Adrenal gland (tissue), 12 donors: ENCODE data around the gene CABP2. TPM values are rescaled to one million over a fixed set of nuclear protein-coding genes. Genes with fewer than 3 reads are reported as not detected.

Source experiments
- DNase-seq, 7 donors: peaks; one replicate each; pipeline ENCODE4 v3.0.0-alpha.2; 2019 to 2020
- H3K27ac ChIP-seq, 5 donors: fragments of 200-600 bp; sonication (generic) in 4 of 5; 1 replicate in 3 of 5; 2 replicates in 2 of 5; pipeline versions ENCODE4 v1.5.1 to v1.8.0; 2016 to 2020; ENCODE audit warnings: mild to moderate bottlenecking in 1 of 5
- H3K27me3 ChIP-seq: fragments of 200-600 bp; 2 replicates; pipeline ENCODE4 v1.8.0; 2021
- H3K36me3 ChIP-seq, 2 donors: fragments of 200-600 bp; replicated peaks in 1 of 2; 1 replicate in 1 of 2; 2 replicates in 1 of 2; pipeline versions ENCODE4 v1.5.1 to v1.8.0; 2018 to 2022
- H3K4me1 ChIP-seq, 2 donors: fragments of 200-600 bp; replicated peaks in 1 of 2; 1 replicate in 1 of 2; 2 replicates in 1 of 2; pipeline versions ENCODE4 v1.5.1 to v1.8.0; 2018 to 2021
- H3K4me3 ChIP-seq, 4 donors: fragments of 200-600 bp; sonication (generic) in 3 of 4; one replicate each; pipeline ENCODE4 v1.5.1; 2016 to 2018
- H3K9me3 ChIP-seq, 3 donors: fragments of 200-600 bp; sonication (generic) in 1 of 3; replicated peaks in 1 of 3; 1 replicate in 2 of 3; 2 replicates in 1 of 3; pipeline versions ENCODE4 v1.5.1 to v1.8.0; 2016 to 2021
- POLR2A ChIP-seq, 2 donors: fragments of 450-650 bp; IDR thresholded peaks; one replicate each; pipeline ENCODE4 v1.6.1; 2017; ENCODE audit warnings: antibody characterized with exemption in 2 of 2, mild to moderate bottlenecking in 2 of 2, moderate library complexity in 1 of 2
- WGBS, 4 donors: extraction: QIAGEN DNeasy Blood & Tissue Kit in 2 of 4; methylation state at CpG; one replicate each; pipeline versions ENCODE4 v1.1.5 to v1.1.7; 2013 to 2017; 5-methylcytosine and 5-hydroxymethylcytosine counted together
- intact Hi-C, 2 donors: fragments of 100-400 bp; cut with DNase I; formaldehyde crosslinking; loops; one replicate each; pipeline versions ENCODE4 v1.14.1 to v1.15.0; 2022 to 2023
- polyA plus RNA-seq, 3 donors: library from polyadenylated mRNA; stranded (reverse); fragments of 200-250 nt in 2 of 3; fragments of 350-450 nt in 1 of 3; fragmentation: Illumina TruSeq in 1 of 3; extraction: RNeasy Lipid Tissue Mini Kit (QIAGEN cat#74804) in 1 of 3; gene quantifications; one replicate each; pipeline ENCODE4 v1.2.3, GENCODE V29; 2013 to 2014
- total RNA-seq, 9 donors: library from RNA; depleted of rRNA in 4 of 9; stranded (reverse); fragments of >200 nt in 4 of 9; fragments of 120-200 nt in 1 of 9; fragmentation: NEBNext Ultra II Directional in 1 of 9; extraction: Animal tissue kit (Norgen Biotek cat#: 25700) in 1 of 9; gene quantifications; one replicate each; pipeline versions ENCODE4 v1.1.0 to v1.2.4, GENCODE V29; 2013 to 2023
- TF ChIP-seq, protein P1 (sequence below), 6 experiments: fragments of 450-650 bp in 4 of 6; fragments of 200-600 bp in 2 of 6; sonication (generic) in 1 of 6; IDR thresholded peaks; 1 replicate in 5 of 6; 2 replicates in 1 of 6; pipeline versions ENCODE4 v1.5.1 to v1.8.0; 2016 to 2021; ENCODE audit warnings: antibody characterized with exemption in 6 of 6, mild to moderate bottlenecking in 2 of 6, moderate library complexity in 1 of 6
- donor health status: healthy with polysubstance abuse.
- donor health status: Bipolar disorder and iron deficiency.
- donor health status: DM: yes; HTN: yes; CAD: no.
- donor health status: DM: no; HTN: no; CAD: no.
- donor health status: DM: no; HTN: no; CAD: no.
- donor health status: DM: yes; HTN: yes; CAD: no.

CABP2 gene
- total and polyA plus RNA-seq, 12 donors = not detected

GRCh38 chr11:67492069-67492727 lies 31.0 kb downstream of the CABP2 start:
- Histone ChIP-seq H3K36me3 (peaks cover 0 to 77% of the 10 kb centered on the region in 2 donors), H3K4me3 (no peak overlapping the region), H3K4me1 (no peaks in the 10 kb centered on the region), H3K9me3 (no peaks in the 10 kb centered on the region), H3K27me3 (no peaks in the 10 kb centered on the region), H3K27ac (no peak overlapping the region)
- TF ChIP-seq, protein P1, sequence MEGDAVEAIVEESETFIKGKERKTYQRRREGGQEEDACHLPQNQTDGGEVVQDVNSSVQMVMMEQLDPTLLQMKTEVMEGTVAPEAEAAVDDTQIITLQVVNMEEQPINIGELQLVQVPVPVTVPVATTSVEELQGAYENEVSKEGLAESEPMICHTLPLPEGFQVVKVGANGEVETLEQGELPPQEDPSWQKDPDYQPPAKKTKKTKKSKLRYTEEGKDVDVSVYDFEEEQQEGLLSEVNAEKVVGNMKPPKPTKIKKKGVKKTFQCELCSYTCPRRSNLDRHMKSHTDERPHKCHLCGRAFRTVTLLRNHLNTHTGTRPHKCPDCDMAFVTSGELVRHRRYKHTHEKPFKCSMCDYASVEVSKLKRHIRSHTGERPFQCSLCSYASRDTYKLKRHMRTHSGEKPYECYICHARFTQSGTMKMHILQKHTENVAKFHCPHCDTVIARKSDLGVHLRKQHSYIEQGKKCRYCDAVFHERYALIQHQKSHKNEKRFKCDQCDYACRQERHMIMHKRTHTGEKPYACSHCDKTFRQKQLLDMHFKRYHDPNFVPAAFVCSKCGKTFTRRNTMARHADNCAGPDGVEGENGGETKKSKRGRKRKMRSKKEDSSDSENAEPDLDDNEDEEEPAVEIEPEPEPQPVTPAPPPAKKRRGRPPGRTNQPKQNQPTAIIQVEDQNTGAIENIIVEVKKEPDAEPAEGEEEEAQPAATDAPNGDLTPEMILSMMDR (IDR thresholded peaks at IDR 0.05) = no peak
- TF ChIP-seq POLR2A (IDR thresholded peaks at IDR 0.05) = no peak
- DNase-seq = no peak
- WGBS, 4 donors = 89 to 100% (median 93%) methylated on average over 2 to 19 of the region's 19 CpGs
- intact Hi-C loops = no loop called here

DNA sequence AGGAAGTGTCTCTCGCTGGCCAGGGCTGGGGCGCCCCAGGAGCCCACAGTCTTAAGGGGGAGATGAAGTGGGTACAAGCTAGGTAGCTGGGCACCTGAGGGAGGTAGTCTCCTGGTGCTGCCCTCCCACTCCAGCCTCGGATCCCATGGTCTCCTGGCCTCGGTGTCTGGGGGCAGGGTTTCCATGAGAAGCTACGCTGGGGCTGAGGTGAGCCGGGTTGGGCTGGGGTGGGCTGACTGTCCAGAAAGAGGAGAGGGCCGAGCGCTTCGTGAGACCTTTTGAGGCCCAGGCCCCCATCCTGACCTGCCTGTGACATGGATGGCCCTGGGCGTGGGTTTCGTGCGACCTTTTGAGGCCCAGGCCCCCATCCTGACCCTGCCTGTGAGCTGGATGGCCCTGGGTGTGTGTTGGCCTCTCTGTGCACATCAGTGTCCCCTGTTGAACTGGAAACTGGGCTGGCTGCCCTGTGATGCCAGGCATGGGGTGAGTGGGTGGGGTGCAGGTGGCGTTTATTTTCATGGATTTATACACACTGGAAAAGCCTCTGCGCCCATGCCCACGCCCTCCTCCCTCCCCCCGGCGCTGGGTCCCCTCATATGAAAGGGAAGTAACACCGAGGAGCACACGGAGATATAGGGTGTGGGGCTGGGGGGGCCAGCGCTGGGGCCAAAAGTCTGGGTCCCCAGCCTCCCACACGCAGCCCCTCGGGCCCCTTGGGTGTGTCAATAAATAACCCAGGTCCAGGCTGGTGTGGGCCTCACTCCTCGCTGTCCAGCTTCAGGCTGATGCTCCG lies 31.8 kb downstream of the CABP2 start:
- Histone ChIP-seq H3K4me1 (no peaks in the 10 kb centered on the region), H3K36me3 (peaks cover 0 to 80% of the 10 kb centered on the region in 2 donors), H3K27me3 (no peaks in the 10 kb centered on the region), H3K4me3 (no peak overlapping the region), H3K27ac (no peak overlapping the region), H3K9me3 (no peaks in the 10 kb centered on the region)
- 81 to 86% (median 84%) methylated on average over 5 to 24 of the region's 24 CpGs for WGBS, 4 donors
- TF ChIP-seq POLR2A (IDR thresholded peaks at IDR 0.05) = no peak
- TF ChIP-seq, protein P1 (IDR thresholded peaks at IDR 0.05) = no peak
- DNase-seq = no peak
- intact Hi-C loops = no loop called here

- Histone ChIP-seq H3K27me3 (no peaks in the 10 kb centered on the region), H3K36me3 (peaks cover 0 to 74% of the 10 kb centered on the region in 2 donors), H3K9me3 (no peaks in the 10 kb centered on the region), H3K4me3 (no peak overlapping the region), H3K27ac (no peak overlapping the region), H3K4me1 (no peaks in the 10 kb centered on the region)
- DNase-seq = no peak
- no peak for TF ChIP-seq POLR2A (IDR thresholded peaks at IDR 0.05)
- TF ChIP-seq, protein P1 (IDR thresholded peaks at IDR 0.05) = no peak
- intact Hi-C loops = no loop called here
- WGBS, 4 donors = 86 to 95% (median 88%) methylated on average over 7 to 15 of the region's 15 CpGs; no CpG with 5 or more reads in 1 of the 4 donors
These were observed 32.5 kb downstream of the CABP2 start for GRCh38 chr11:67490727-67491065.

GRCh38 chr11:67489885-67490726 lies 33.1 kb downstream of the CABP2 start:
- H3K27me3 ChIP-seq = no peaks in the 10 kb centered on the region
- no peak for DNase-seq
- no peak overlapping the region for H3K4me3 ChIP-seq
- 83 to 93% (median 91%) methylated on average over 15 to 23 of the region's 23 CpGs for WGBS, 4 donors
- H3K36me3 ChIP-seq = peaks cover 0 to 68% of the 10 kb centered on the region in 2 donors
- no peak overlapping the region for H3K27ac ChIP-seq
- TF ChIP-seq POLR2A (IDR thresholded peaks at IDR 0.05) = no peak
- peaks cover 0 to under 1% of the 10 kb centered on the region in 2 donors for H3K4me1 ChIP-seq
- H3K9me3 ChIP-seq = no peaks in the 10 kb centered on the region
- intact Hi-C loops = no loop called here
